GM19240 (cell line): ENCODE results near the gene NUSAP1.
"Not testable (repeated sequence)": the region's sequence is repeated elsewhere in the genome, so short reads cannot be mapped to it uniquely, and the experiment has no call there.

ENCODE experiments used
- DNase-seq: peaks from one replicate; pipeline ENCODE4 v3.0.0; 2011; ENCODE audit warnings: low spot score; ENCODE audit not compliant: insufficient read length

Gene NUSAP1

DNA sequence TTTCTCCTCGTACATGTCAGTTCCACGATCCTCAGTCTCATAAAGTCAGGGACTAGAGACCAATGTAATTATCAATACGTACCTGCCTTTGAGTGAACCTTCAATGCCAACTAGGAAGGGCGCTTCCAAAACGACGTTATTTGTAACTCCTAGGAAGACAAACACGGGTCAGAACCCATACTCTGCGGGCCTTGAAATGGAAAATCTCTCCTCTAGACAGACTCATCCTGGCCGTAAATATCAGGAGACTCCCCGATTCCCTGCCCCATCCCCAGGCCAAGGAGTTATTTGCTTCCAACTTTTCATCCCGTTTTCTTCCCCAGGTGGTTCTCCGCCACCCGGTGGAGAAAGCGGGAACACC, 868 bp upstream of the NUSAP1 start:
- no peak for DNase-seq

DNA sequence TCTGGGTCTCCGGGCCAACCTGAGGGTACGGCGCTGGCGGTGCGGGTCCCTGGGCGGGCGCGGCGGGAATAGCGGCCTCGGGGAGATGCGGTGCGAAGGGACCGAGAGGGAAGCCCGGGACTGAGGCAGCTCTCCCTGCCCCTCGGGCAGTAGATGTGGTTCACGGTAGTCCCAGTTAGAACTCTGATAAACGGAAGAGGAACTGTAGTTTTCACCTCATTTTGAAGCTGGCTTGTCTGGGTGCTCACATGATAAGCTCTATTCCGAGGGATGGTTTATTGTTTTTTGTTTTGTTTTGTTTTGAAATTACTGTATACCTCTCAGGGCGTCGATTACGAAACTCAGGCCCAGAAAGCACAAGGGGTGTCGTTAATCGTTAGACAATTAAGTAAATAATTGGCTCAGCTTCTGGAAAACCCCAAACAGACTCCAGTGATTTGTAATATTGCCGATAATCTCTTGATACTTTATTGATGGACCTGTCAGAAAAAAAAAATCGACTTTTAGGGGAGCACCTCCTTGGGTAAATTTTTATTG, 413 bp downstream of the NUSAP1 start:
- DNase-seq, result no peak

DNA sequence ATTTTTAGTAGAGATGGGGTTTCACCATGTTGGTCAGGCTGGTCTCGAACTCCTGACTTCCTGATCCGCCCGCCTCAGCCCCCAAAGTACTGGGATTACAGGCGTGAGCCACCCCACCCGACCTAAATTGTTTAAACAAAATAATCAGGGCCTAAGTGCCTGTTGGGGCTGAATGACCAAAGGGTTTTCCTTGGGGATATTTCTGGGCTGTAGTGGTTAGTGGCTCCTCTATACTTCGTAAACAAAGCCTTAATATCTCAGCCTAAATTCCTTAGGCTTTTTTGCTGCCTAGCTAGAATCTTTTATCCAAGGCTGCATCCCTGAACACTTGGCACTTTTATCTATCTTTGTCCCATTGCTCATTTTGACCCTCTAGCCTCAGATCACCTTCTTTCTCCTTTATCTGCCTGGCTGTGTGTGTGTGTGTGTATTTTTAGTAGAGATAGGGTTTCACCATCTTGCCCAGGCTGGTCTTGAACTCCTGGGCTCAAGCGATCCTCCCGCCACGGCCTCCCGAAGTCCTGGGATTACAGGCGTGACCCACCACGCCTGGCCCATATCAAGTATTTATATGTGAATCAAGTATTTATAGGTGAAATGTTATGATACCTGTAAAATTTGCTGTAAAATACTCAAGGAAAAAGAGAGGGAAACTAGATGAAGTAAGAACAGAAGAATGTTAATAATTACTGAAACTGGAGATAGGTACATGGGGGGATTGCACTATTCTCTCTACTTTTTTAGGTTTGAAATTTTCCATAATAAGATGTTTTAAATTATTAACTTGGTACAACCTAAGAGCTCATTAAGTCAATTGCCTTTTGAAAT, 1.8 kb downstream of the NUSAP1 start:
- no peak for DNase-seq

DNA sequence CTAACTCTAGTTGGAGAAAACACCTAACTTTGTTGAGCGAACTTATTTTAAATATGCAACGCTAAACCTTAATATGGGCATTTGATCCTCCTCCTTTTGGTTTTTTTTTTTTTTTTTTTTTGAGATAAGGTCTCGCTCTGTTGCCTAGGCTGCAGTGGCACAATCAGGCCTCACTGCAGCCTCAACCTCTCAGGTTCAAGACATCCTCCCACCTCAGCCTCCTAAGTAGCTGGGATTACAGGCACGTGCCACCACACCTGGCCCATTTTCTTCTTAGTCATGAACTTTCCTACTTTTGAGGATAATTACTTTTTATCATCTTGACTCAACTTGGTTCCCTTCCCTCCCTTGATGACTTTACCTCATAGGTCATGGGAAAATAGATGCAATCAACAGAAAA, 3.9 kb downstream of the NUSAP1 start:
- no peak for DNase-seq

DNA sequence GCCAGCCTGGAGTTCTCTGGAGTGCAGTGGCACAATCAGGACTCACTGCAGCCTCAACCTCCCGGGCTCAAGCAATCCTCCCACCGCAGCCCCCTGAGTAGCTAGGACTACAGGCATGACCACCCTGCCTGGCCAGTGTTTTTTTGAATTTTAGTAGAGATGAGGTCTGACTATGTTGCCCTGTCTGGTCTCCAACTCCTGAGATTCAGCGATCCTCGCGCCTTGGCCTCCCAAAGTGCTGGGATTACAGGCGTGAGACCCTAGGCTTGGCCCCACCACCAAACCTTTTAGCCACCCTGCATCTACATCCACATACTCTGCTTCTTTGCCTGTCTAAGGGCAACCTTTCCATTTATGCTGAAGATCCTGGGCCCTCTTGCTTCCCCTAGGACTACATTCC, 4.4 kb downstream of the NUSAP1 start:
- DNase-seq, result no peak

DNA sequence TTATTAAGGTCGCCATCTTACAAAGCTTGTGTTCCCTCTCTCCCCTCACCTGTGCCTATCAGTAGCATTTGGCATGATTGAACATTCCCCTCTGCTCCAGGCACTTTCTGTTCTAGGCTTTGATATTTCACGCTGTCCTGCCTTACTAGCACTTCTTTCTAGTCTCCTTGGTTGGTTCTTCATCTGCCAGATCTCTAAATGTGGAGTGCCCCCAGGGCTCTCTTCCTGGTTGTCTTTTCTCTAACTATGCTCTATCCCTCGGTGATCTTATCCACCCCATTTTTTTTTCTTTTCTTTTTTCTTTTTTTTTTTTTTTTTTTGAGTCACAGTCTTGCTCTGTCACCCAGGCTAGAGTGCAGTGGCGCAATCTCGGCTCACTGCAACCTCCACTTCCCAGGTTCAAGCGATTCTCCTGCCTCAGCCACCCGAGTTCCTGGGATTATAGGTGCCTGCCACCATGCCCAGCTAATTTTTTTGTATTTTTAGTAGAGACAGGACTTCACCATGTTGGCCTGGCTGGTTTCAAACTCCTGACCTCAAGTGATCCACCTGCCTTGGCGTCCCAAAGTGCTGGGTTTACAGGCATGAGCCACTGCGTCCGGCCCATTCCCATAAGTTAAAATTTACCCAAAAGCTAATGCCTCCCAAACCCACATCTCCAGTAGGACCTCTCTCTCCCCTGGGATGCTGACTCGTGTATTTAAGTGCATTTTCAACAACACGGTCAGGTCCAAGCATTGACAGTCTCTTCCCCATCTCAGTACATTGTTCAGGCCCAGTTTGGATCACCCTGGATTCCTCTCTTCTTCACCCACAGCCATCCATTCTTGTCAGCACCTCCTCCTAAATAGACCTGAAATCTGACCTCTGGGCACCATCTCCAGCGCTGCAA, 5.2 kb downstream of the NUSAP1 start:
- no peak for DNase-seq

DNA sequence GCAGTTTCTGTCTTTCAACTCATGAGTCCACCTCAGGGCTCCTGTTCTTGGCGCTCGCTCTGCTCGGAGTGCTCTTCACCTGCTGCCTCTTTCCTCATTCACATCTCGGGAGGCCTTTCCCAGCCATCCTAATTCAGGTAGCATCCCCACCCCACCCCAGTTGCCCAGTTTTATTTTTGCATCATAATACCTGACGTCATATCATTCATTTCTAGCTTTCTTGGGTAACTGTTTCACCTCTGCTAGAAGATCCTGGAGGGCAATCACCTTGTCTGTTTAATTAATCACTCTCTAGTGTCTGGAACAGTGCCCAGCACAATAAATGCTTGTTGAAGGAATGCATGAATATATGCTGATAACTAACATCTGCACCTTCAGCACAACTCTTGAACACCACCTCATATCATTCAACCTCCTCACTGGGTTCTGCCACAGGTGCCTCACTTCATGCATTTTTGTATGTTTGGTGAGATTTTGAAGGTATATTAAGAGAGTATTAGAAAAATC, 7.6 kb downstream of the NUSAP1 start:
- DNase-seq, result no peak

DNA sequence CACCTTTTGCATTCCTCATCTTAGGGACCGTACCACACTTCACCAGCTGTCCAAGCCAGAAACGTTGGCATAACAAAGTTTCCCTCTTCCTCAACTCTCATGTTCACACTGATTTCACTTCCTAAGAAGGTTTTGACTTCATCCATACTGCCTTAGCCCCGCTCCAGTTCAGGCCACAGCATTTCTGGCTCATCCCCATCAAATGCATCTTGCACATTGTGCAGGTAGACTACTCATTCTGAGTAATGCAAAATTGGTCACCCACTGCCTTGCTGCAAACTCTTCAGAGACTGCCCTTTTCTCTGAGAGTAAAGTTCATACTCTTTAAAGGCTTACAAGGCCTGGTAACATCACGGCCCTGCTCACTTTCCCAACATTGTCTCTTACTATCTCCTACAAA, 8.8 kb downstream of the NUSAP1 start:
- no peak for DNase-seq

DNA sequence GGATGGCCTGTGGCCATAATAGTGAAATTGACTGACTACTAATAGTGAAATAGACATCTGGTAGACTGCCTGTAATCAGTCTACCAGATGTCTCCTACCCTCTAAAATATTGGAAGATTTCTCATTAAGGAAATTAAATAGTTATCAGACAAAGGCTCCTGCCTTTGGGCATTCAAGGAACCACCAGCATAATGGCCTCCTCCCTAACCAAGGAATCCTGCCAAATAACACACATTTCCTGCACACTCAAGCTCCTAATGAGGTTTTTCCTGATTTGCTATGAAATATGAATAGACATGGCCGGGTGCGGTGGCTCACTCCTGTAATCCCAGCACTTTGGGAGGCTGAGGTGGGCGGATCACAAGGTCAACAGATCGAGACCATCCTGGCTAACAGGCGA, 14.6 kb downstream of the NUSAP1 start:
- no peak for DNase-seq

DNA sequence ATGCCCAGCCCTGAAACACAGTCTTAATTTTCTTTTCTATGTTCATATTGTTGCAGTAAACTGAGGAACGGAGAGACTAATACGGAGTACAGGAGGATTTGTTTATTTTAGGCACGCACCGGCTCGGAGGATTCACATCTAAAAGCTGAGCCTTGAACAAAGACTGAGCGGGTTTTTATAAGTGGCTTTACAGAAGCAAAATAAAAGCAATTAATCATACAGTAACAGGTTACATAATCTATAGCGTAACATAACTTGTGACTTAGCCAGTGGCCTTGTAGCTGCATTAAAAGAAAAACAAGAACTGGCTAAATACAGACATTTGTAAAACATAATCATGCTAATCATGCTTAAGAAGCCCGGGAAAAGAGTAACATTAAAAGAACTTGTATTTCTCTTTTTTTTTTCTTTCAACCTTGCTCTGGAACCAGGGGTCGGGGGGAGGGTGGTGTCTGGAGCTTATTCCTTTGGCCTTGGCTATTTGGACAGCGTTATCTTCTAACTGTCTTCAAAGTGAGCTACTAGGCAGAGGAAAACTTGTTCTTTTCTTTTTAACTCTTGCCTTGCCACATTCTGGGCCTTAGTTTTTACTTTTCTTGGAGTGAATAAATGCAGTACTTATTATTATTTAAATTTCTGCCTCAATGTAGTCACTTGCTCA, 17.5 kb downstream of the NUSAP1 start:
- DNase-seq, result no peak

DNA sequence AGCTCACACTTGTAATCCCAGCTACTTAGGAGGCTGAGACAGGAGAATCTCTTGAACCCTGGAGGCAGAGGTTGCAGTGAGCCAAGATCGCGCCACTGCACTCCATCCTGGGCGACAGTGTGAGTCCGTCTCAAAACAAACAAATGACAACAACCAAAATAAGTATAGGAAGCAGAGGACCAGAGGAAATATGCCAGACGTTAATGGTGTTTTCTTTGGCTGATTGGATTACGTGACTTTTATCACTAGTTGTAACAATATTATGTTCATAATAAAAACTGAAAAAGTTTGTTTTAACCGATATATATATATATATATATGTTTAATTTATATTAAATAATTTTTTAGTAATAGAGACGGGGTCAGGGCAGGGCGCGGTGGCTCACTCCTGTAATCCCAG, 21.7 kb downstream of the NUSAP1 start:
- no peak for DNase-seq

DNA sequence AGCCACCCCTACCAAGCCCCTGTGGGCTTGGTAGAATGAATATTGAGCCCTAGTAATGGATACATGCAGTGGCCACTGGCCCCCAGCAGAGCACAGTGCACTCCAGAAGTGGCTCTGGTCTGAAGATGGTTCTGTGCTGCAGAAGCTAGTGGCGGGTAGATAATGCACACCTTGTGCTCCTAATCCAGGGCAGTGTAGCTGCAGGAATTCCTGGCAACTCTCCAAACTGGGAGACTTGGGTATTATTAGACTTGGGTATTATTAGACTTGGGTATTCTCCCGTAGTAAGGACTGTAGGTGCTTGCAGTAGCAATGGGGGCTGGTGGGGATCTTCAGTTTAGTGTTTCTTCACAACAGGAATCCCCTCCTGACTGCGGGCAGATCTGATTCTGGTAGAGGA, 34.7 kb downstream of the NUSAP1 start:
- no peak for DNase-seq

DNA sequence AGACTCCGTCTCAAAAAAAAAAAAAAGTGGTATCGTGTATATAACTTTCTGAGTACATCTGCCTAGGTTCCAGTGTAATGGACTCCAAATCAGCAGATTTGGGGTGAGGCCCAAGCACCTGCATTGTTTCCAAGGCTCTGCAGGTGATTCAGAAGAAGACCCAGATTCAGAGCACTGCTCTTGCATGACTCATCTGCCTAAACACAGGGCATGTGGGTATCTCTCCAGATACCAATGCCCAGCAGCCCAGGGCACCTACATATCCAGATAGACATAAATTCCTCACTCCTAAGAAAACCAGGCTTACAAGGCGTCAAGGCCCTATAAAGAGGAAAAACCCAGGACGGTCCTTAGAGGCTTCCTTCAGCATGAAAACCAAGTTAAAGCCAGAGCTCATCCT, 45.3 kb downstream of the NUSAP1 start:
- no peak for DNase-seq

DNA sequence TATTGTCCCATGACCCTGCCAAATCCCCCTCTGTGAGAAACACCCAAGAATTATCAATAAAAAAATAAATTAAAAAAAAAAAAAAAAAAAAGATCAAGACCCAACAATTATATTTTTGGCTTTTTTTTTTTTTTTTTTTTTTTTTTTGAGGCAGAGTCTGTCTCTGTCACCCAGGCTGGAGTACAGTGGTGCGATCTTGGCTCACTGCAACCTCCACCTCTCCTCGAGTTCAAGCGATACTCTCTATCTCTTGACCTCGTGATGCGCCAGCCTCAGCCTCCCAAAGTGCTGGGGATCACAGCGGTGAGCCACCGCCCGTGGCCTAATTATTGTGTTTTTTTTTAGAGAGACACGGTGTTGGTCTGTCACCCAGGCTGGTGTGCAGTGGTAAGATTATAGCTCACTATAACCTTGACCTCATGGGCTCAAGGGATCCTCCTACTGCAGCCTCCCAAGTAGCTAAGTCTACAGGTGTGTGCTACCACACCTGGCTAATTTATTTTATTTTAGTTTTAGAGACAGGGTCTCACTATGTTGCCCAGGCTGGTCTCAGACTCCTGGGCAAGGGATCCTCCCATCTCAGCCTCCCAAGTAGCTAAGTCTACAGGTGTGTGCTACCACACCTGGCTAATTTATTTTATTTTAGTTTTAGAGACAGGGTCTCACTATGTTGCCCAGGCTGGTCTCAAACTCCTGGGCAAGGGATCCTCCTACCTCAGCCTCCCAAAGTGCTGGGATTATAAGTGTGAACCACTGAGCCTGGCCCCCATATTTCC, 51.5 kb downstream of the NUSAP1 start:
- DNase-seq, result not testable (repeated sequence)

DNA sequence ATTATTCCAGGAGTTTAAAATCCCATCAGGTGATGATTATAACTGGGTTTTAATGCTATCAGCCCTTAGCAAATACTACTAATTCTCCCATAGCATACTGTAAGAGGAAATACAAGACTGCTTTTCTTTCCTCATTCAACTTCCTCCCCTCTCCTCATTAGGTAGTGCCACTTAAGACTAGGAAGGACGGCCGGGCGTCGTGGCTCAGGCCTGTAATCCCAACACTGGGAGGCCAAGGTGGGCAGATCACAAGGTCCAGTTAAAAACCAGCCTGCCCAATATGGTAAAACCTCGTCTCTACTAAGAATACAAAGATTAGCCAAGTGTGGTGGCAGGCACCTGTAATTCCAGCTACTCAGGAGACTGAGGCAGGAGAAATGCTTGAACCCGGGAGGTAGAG, 55.0 kb downstream of the NUSAP1 start:
- DNase-seq, result no peak

DNA sequence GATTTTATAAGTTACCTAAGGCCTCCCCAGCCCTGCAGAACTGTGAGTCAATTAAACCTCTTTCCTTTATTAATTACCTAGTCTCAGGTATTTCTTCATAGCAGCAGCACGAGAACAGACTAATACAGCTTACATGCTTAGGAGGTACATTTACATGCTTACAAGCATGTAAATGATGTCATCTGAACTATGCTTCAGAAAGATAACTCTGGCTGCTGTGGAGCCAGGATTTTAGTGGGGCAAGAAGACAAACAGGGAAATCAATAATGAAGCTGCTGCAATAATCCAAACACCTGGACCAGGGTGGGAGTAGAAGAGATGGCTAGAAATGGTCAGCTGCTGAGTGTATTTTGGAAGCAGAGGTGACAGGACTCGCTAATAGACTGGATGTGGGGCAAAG, 60.0 kb downstream of the NUSAP1 start:
- no peak for DNase-seq

DNA sequence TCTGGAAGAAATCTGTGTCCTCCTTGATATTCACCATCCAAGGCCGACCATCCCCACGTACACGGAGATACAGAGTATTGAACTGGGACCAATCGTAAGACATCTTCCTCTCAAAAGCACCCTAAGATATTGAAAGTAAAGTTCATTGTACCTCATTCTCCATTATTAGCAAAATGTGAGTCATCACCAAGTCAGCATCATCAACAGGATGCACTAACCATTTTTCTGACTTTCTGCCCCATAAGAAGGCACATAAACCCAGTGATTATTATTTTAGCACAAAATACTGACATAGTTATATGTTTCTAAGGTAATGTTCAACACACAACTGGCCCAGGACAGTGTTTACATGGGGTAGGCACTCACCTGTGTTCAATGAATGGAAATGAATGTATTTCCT, 62.2 kb downstream of the NUSAP1 start:
- no peak for DNase-seq

DNA sequence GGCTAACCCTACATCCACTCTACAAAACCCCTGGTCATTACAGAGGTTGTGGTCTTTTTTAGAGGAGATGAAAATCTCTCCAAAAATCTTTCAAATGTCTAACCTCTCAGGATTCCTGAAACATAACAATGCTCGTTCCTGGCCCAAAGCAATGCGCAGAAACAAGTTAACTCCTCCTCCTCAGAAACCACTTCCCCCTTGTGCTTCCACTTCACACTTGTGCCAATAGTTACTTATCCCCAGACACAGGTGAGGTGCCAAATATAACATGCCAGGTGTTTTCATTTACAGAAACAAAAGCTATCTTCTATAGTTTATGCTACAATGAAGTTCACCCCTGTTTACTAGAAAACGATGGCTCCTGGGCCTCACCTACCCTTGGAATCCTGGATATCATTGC, 63.4 kb downstream of the NUSAP1 start:
- DNase-seq, result no peak

DNA sequence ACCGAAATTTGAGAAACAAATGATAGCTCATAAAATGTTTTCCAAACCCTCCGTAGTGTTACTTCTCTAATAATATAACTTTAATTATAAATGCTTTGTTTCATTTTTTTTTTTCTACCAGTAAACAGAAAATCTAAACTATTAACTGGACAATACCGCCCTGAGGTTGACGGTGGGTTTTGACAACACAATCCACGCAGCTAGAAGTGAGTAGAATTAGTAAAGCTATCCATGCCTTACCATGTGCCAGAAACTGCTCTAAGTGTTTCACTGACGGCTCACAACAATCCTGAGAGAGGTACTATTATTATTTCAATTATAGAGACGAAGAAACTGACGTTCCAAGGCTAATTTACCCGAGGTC, 69.2 kb downstream of the NUSAP1 start:
- DNase-seq, result no peak

DNA sequence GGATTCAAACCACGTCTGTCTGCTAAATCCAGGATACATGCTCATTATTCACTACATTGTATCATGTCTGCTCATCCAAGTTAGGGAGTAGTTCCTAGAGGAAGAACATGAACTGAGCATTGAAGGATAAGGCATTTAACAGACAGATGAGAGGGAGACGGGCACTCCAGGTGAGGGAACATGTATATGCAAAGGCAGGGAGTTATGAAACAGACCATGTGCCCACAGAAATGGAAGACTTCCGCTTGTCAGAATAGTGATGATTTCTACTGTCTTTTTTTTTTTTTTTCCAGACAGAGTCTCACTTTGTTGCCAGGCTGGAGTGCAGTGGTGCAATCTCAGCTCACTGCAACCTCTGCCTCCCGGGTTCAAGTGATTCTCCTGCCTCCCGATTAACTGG, 74.7 kb downstream of the NUSAP1 start:
- DNase-seq, result no peak

DNA sequence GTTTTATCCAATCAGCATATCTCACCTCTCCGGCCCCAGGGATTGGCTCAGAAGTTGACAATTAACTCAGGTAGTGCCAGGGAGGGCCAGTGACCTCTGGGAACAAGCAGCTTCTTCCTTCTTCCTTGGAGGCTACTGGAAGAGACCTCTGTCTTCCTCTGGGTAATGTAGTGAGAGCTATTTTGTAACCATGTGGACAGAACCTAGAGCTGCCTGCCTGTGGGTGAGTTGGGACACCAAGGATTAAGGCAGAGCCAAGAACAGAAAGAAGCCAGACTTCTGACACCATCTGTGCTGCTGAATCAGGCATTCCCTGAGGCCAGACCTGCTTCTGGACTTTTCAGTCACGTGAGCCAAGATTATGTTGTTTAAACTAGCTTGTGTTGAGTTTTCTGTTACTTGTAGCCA, 75.6 kb downstream of the NUSAP1 start:
- no peak for DNase-seq
